Left forelimb (tissue), 1 donor: ENCODE measurements around the gene DGKQ.
"Not testable (repeated sequence)": the region's sequence is repeated elsewhere in the genome, so short reads cannot be mapped to it uniquely, and the experiment has no call there.

ENCODE experiments used
- DNase-seq: peaks from one replicate; pipeline ENCODE4 v3.0.0-alpha.2; 2018; ENCODE audit warnings: low spot score

DGKQ gene

GRCh38 chr4:950136-951020, 23.0 kb downstream of the DGKQ start:
- no peak for DNase-seq

DNA sequence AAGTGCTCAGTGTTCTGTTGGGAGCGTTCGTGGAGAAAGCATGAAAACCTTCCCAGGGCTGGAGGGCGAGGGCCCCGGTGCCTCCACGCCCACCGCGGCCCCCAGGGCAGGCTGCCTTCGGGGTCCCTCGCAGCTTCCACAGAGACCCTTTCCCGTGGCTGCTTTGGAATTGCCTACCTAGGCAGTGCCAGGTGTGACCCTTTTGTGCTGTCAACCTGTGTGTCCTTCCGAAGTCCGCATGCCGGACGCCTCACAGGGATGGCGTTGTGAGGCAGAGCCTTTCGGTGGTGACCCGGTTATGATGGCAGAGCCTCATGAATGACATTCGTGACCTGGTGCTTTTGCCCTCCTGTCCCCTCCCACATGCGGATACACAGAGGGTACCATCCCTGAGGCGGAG, 23.7 kb downstream of the DGKQ start:
- no peak for DNase-seq

GRCh38 chr4:948936-949300, 24.5 kb downstream of the DGKQ start:
- no peak for DNase-seq

DNA sequence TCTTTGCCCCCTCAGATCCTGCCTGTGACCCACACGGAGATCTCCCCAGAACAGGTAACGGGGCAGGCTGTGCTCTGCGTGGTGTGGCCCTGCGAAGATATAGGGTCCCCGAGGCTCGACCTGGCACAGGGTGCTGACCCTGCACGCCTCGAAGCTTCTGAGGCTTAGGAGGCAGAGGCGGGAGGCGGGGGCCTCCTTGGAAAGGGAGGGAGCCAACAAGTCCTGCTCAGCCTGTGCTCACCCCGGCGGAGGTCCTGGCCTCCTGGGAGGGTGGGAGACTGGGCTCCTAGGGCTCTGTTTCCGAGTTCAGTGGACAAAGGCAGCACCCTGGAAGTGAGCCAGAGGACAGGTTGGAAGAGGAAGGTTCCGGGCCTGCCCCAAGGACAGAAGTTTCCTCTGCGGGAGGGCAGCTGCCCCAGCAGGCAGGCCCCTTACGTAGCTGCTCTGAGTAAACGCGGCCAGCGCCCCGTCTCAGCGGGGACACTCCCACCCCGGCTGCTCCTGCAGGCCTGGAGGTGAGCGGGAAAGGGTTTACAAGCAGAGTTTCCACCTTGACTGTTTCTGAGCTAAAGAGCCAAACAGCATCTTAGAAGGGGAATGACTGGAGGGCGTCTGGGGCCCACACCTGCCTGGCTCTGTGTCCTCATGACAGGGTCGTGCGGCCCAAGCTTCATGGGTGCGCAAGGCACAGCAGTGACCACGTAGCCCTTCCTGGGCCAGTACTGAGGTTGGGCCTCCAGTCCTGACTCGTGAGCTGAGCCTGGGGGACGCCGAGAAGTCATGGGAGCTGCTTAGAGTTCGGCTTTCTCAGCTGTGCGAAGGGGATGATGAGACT, 25.1 kb downstream of the DGKQ start:
- DNase-seq: no peak

DNA sequence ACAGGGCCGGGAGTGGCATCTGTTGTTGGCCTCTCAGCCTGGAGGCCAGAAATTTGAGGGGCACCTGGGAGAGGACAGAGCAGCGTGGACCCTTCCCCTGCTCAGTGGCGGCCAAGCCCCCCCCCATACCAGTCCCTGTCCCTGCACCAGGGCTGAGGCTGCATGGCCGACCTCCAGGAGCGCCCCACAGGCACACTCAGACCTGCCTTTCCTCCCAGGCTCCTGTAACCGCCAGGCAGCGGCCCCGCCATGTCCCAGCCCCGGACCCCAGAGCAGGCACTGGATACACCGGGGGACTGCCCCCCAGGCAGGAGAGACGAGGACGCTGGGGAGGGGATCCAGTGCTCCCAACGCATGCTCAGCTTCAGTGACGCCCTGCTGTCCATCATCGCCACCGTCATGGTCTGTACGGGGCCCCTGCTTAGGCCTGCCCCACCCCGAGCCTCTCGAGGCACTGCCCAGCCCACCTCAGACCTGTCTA, 25.8 kb downstream of the DGKQ start:
- no peak for DNase-seq

- DNase-seq: no peak
Measured at GRCh38 chr4:946517-947471, 26.6 kb downstream of the DGKQ start.

DNA sequence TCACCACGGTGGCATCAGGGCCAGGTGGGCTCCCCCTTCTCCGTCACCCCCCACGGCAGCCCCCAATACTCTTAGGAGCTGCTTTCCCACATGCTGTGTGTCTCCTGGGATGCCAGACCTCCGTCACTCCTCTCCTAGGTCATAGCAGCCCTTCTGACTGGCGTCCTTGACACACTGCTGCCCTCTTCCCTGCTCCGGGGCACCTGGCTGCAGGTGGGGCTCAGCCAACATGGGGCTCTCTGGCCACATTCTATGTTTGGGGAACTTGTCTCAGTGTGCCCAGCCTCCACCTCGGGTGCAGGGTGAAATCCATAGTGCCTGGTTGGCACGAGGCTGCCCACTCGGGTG, 27.3 kb downstream of the DGKQ start:
- DNase-seq: no peak

- no peak for DNase-seq
Measured at GRCh38 chr4:945274-946102, 27.9 kb downstream of the DGKQ start.

- not testable (repeated sequence) for DNase-seq
Measured at GRCh38 chr4:939508-939907, 33.9 kb downstream of the DGKQ start.

DNA sequence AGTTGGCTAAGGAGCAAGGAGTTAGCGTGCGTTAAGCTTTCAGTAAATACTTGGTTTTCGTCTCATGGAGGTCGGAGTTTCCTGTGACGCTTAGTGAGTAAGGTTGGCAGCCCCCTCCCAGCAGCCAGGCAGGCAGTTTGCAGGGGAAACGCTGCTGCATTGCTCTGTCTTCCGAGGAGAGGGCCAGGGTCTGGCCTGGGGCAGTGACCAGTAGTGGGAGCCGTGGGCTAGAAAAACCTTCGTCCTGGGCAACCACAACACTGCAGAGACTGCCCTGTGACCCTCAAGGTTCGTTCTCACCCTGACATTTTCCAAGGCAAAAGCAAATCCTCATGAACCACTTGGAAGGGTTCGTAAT, 40.7 kb downstream of the DGKQ start:
- DNase-seq: no peak

DNA sequence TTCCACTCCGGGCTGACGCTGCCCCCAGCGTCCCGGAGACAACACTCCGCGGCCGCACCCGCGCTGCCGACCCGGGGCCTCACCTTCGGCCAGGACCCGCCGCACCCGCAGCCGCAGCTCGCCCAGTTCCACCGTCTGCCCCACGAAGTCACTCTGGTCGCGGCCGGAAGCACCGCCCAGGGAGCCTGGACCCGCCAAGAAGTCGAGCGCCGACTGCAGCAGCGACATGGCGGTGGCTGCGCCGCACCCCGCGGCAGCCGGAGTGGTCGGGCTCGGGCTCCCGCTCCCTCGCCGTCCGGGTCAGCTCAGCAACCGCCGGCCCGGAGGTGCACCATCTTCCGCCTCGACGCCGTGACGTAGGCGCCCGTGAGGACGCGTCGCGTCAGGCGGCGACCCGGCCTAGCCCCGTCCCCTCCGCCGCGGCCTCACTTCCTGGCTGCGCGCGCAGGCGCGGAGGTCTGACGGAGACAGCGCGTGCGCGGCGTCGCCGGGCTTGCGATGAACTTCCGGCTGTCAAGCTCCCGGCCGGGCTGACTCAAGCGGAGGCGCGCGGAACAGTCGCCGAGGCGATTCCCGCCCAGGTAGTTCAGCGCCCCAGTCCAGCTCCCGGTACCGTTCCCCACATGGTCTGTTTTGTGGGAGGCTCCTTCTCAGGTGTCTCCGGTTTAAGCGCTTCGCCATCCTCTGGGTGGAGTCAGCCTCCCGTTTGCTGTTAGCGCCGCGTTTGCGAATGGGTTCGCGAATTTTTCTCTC, 41.2 kb downstream of the DGKQ start, which contains the start of the genes GAK and TMEM175:
TSS of gene GAK (minus strand) at position 357 of the 753 bp plus-strand sequence. CDS start at position 228, 129 bp downstream.
TSS of gene TMEM175 (plus strand) at position 501 of the 753 bp plus-strand sequence. CDS start 15,280 bp downstream, outside the sequence.
- peak; percentile 96 for DNase-seq

DNA sequence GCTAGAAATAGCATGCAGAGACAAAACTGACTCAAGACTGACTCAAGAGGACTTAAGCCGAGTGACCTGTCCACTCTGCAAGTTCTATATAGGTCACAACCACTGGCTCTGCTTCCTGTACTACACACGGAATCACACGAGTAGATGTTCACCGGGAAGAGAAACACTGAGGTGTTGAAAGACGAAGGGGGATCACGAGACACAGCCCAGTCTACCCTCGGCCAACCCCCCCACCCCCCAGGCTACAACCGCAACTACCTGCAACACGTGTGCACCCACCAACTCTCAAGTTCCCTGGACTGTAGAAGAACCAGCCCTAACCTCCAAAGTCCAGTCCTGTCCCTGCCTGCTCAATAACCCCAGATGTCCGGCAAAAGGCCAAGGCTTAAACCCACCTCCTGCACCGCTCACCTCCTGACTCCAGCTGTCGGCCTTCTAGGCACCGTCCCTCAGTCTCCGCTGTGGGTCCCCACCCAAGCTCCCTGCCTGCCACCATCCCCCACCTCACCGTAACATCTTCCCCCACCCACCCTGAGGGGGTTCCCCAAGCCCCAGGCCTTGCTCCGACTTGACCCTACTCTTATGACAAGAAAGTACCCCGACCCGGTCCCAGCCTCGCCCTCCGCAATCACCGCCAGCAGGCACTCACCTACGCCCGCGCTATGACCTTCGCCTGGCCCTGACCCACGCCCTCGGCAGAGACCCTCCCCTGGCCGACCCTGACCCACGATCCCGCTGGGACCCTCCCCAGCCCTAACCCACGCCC, 42.0 kb downstream of the DGKQ start:
- DNase-seq: no peak

DNA sequence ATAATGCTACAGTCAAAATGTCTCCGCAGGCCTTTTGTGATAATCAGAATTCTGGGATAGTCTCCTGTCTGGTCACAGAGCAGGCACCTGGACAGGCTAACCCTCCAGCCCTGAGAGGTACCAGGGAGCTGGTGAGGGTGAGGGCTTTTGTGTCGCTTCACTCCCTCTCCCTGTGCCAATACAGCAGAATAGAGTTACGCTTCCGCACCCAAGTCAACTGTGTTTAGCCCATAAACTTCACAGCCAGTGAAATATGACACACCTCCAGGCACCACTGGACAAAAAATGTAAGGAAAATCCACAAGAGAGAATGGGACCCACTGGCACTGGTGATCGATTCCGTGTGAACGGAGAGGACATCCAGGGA, 42.6 kb downstream of the DGKQ start:
- DNase-seq: no peak

- no peak for DNase-seq
Measured at GRCh38 chr4:930028-930551, 43.3 kb downstream of the DGKQ start.

DNA sequence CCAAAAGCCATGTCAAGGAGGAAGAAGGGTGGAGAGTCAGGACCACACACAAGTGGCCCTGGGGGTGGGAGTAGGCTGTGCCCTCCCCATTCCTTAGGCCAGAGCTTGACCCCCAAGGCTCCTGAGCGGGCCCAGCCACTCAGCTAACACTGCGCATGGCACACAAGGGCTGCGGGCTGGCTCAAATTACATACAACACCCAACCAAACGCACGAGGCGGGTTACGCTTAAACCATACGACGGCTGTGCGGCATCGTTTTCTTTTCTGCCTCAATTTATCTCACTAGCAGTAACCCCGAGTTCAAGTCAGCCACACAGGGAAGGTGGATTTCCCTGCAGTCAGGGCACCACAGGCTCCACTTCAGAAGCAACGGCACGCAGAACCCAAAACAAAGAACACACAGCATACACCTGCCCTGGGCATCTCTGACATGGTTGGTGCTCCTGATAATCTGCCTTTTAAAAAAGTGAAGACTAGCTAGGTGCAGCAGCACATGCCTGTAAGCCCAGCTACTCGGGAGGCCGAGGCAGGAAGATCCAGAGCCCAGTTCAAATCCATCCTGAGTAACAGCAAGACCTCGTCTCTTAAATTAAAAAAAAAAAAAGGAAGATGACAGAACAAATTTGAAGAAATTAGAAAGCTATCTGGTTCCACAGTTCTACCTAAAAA, 44.1 kb downstream of the DGKQ start:
- no peak for DNase-seq

DNA sequence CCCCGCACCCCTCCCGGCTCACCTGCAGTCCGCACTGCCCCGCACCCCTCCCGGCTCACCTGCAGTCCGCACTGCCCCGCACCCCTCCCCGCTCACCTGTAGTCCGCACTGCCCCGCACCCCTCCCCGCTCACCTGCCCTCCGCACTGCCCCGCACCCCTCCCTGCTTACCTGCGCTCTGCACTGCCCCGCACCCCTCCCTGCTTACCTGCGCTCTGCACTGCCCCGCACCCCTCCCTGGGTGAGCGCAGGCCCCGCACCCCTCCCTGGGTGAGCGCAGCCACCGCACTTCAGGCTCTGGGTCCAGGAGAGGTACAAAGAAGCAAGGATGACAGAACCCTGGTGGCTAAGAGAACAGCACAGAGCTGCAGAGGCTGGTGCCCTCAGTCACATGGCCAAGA, 45.8 kb downstream of the DGKQ start:
- not testable (repeated sequence) for DNase-seq

- no peak for DNase-seq
Measured at GRCh38 chr4:926538-926937, 46.8 kb downstream of the DGKQ start.

- no peak for DNase-seq
Measured at GRCh38 chr4:925771-926500, 47.4 kb downstream of the DGKQ start.
